AG04450 (cell line): Measurements from ENCODE around the gene SMARCD3. TPM values are rescaled to one million over a fixed set of nuclear protein-coding genes. Genes with fewer than 3 reads are reported as not detected.

ENCODE experiments used
- CTCF ChIA-PET: fragments of 300-600, 350-600 bp; formaldehyde crosslinking; extraction: SDS; loops from one replicate; lab custom pipeline; 2022; ENCODE audit warnings: antibody characterized with exemption, inconsistent platforms; lab: Charles Lee
- POLR2A ChIA-PET: fragments of 350-600 bp; formaldehyde crosslinking; extraction: SDS; loops from one replicate; lab custom pipeline; 2021; ENCODE audit warnings: antibody characterized with exemption, inconsistent platforms; lab: Yijun Ruan, JAX
- DNase-seq: peaks from one replicate; pipeline ENCODE4 v3.0.0-alpha.2; 2011; ENCODE audit warnings: low read depth, low spot score
- H3K27ac ChIP-seq: one replicate; pipeline ENCODE4 v1.5.1; 2012; ENCODE audit warnings: low read depth, low read length, control low read depth
- H3K27me3 ChIP-seq: one replicate; pipeline ENCODE4 v1.6.0; 2012; ENCODE audit warnings: low read length; ENCODE audit not compliant: control insufficient read depth, insufficient read depth
- H3K4me3 ChIP-seq: 2 replicates; pipeline ENCODE4 v1.5.1; 2011; ENCODE audit warnings: mild to moderate bottlenecking, low read depth, low read length, control low read depth
- H3K9me3 ChIP-seq: 2 replicates; pipeline ENCODE4 v1.5.1; 2012; ENCODE audit warnings: low read length; ENCODE audit not compliant: control insufficient read depth, insufficient read depth
- polyA plus RNA-seq: library from polyadenylated mRNA; depleted of rRNA; stranded (reverse); fragments of >200 nt; gene quantifications from 2 replicates; pipeline ENCODE4 v1.2.3, GENCODE V29; 2011; rRNA removed
- TF ChIP-seq, protein P1 (sequence below): IDR thresholded peaks from 2 replicates; pipeline ENCODE4 v1.5.1; 2011; ENCODE audit warnings: low read depth, low read length, control low read depth, inconsistent platforms

The SMARCD3 gene
- polyA plus RNA-seq, 1 experiment = 39.2 TPM

DNA sequence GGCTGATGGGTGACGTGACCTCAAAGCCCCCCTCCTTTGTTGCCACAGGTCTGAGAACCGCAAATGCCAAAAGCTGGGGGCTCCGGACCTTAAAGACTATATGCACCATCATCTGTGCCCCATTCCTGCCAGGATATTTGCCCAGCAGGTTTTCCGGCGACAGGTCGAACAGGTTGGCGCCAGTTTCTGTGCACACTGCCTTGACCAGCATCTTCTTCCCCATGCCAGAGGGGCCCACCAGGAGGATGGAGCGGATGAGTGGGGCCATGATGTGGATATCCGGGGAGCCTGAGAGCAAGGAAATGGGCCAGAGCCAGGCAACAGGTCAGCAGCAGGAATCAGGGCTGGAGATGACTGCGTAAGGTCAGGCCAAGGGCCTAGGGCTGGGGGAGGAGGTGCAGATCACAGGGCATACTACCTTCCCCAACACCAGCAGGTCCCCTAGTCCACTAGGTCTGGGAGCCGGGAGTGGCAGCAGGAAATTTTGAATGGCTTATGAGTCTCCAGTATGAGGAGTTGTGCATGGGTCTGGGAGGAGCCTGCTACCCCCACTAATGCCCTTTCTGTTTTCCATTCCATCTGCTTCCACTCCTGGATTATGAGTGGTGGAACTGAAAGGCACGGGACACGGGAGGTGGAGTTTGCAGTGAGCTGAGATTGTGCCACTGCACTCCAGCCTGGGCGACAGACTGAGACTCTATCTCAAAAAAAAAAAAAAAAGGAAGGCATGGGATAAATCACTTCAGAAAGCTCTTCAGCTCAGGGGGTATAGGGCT is 55.1 kb downstream of the SMARCD3 start:
- peaks cover 65% of the 10 kb centered on the region for H3K27me3 ChIP-seq
- no peaks in the 10 kb centered on the region for H3K9me3 ChIP-seq
- ChIA-PET POLR2A (interaction anchor here (0.5 kb wide), 1 partner anchor 521 kb away, joined by 4 read pairs; no protein-coding TSS in a partner anchor), CTCF (no interaction called here)
- no peak overlapping the region for H3K27ac ChIP-seq
- no peak overlapping the region for H3K4me3 ChIP-seq
- no peak for DNase-seq
- TF ChIP-seq, protein P1, sequence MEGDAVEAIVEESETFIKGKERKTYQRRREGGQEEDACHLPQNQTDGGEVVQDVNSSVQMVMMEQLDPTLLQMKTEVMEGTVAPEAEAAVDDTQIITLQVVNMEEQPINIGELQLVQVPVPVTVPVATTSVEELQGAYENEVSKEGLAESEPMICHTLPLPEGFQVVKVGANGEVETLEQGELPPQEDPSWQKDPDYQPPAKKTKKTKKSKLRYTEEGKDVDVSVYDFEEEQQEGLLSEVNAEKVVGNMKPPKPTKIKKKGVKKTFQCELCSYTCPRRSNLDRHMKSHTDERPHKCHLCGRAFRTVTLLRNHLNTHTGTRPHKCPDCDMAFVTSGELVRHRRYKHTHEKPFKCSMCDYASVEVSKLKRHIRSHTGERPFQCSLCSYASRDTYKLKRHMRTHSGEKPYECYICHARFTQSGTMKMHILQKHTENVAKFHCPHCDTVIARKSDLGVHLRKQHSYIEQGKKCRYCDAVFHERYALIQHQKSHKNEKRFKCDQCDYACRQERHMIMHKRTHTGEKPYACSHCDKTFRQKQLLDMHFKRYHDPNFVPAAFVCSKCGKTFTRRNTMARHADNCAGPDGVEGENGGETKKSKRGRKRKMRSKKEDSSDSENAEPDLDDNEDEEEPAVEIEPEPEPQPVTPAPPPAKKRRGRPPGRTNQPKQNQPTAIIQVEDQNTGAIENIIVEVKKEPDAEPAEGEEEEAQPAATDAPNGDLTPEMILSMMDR = no peak

DNA sequence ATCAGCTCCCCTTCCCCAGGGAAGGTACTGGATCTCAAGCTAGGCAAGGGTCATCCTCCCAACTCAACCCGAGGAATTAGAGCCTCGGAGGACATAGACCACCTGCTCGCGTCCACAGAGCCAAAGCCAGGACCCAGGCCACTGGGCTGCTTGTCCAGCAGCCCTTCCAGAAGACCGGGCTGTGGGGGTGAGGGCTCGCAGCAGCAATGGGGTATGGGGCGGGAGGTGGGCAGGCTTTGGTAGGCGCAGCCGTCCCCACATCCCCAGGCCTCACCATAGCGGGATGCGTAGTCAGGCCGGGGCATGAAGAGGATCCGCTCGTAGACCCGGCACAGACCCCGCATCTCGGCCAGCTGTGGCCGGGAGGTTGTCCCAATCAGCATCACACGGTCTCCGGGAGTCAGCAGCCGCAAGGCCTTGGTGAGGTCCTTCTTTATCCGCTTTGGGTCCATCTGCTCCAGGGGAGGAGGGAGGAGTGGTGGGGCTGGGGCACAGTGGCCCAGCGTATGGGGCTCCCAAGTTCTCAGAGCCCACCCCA is 56.4 kb downstream of the SMARCD3 start:
- TF ChIP-seq, protein P1 = no peak
- H3K9me3 ChIP-seq = no peaks in the 10 kb centered on the region; the same call in 1 of the 2 replicates
- POLR2A ChIA-PET = no interaction called here
- H3K27ac ChIP-seq = no peak overlapping the region
- H3K27me3 ChIP-seq = peaks cover 66% of the 10 kb centered on the region
- no peak for DNase-seq
- CTCF ChIA-PET = no interaction called here
- no peak overlapping the region for H3K4me3 ChIP-seq

DNA sequence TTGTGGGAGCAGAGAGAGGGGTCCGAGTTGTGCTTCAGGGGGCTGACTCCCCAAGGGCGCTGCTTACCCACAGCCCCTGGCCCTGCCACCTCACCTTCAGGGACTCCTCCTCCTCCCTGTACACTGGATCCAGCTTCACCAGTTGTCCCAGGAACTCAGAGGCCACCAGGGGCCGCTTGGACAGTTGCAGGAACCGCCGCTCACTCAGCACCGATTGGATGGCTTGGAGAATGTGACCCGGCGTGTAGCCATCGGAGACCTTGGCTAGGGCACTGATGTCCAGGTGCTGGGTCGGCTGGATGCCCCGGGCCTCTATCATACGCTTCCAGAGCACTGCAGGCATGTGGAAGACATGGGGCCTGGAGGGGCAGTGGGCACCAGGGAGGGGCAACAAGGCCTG is 57.0 kb downstream of the SMARCD3 start:
- no peak overlapping the region for H3K4me3 ChIP-seq
- POLR2A ChIA-PET = no interaction called here
- TF ChIP-seq, protein P1 = no peak
- H3K9me3 ChIP-seq = no peaks in the 10 kb centered on the region; the same call in 1 of the 2 replicates
- no peak overlapping the region for H3K27ac ChIP-seq
- peaks cover 66% of the 10 kb centered on the region for H3K27me3 ChIP-seq
- CTCF ChIA-PET = no interaction called here
- no peak for DNase-seq

DNA sequence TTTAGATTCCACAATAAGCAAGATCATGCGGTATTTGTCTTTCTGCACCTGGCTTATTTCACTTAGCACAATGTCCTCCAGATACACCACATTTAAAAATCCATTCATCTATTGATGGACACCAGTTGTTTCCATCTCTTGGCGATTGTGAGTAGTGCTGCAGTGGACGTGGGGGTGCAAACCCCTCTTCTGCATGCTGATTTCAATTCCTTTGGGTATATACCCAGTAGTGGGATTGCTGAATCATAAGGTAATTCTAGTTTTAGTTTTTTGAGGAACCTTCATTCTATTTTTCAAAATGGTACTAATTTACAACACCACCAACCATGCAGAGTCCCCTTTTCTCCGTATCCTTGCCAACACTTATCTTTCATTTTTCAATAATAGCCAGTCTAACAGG is 59.5 kb downstream of the SMARCD3 start:
- no peak for DNase-seq
- POLR2A ChIA-PET = no interaction called here
- Histone ChIP-seq H3K4me3 (no peak overlapping the region), H3K9me3 (no peaks in the 10 kb centered on the region; the same call in 1 of the 2 replicates), H3K27me3 (peaks cover 57% of the 10 kb centered on the region), H3K27ac (no peak overlapping the region)
- TF ChIP-seq, protein P1 = no peak
- CTCF ChIA-PET = no interaction called here

Other genes starting within 250 kb of the SMARCD3 start
- 0.02 and 0.06 TPM in 2 replicates for gene ATG9B, start 224.2 kb downstream of the SMARCD3 start, polyA plus RNA-seq
- gene ABCB8, start 220.2 kb downstream of the SMARCD3 start, polyA plus RNA-seq = 10.7 and 13.7 TPM in 2 replicates
- gene ASIC3, start 200.2 kb downstream of the SMARCD3 start, polyA plus RNA-seq = 0.07 and 0.11 TPM in 2 replicates
- 23.8 and 27.2 TPM in 2 replicates for gene CDK5, start 190.8 kb downstream of the SMARCD3 start, polyA plus RNA-seq
- gene SLC4A2, start 189.1 kb downstream of the SMARCD3 start, polyA plus RNA-seq = 40.5 and 41.0 TPM in 2 replicates
- 44.1 and 59.9 TPM in 2 replicates for gene FASTK, start 167.9 kb downstream of the SMARCD3 start, polyA plus RNA-seq
- gene TMUB1, start 165.2 kb downstream of the SMARCD3 start, polyA plus RNA-seq = 9.7 and 11.3 TPM in 2 replicates
- 41.6 and 44.6 TPM in 2 replicates for gene AGAP3, start 162.2 kb downstream of the SMARCD3 start, polyA plus RNA-seq
- not detected in 2 replicates for gene GBX1, start 81.0 kb downstream of the SMARCD3 start, polyA plus RNA-seq
- gene ASB10, start 61.4 kb downstream of the SMARCD3 start, polyA plus RNA-seq = not detected in 2 replicates
- not detected in 2 replicates for gene H2BK1, start 38.2 kb downstream of the SMARCD3 start, polyA plus RNA-seq
- 31.0 and 39.0 TPM in 2 replicates for gene ABCF2, start 21.5 kb downstream of the SMARCD3 start, polyA plus RNA-seq
- 32.9 and 42.2 TPM in 2 replicates for gene CHPF2, start 16.2 kb downstream of the SMARCD3 start, polyA plus RNA-seq
- 42.7 and 64.1 TPM in 2 replicates for gene NUB1, start 93.1 kb upstream of the SMARCD3 start, polyA plus RNA-seq
- 0.15 and 0.17 TPM in 2 replicates for gene WDR86, start 161.3 kb upstream of the SMARCD3 start, polyA plus RNA-seq
- gene CRYGN, start 191.4 kb upstream of the SMARCD3 start, polyA plus RNA-seq = not detected in 2 replicates